K562 (cell line): Measurements from ENCODE around the gene LBHD1. TPM values are rescaled to one million over a fixed set of nuclear protein-coding genes. Genes with fewer than 3 reads are reported as not detected.
A peak's percentile ranks its signal among the peaks of the same experiment; 100 is the strongest.

Experiments
- ETV5 ChIP-seq: sonication (generic); formaldehyde crosslinking; IDR thresholded peaks from 2 replicates; pipeline ENCODE4 v1.4.0; 2020; ENCODE audit warnings: low read depth, mild to moderate bottlenecking, missing genetic modification reagents
- GTF2B ChIP-seq: IDR thresholded peaks from 2 replicates; pipeline ENCODE4 v1.6.1; 2011; ENCODE audit not compliant: insufficient read length; ENCODE audit errors: extremely low read depth
- MCM3 ChIP-seq: fragments of 450-650 bp; IDR thresholded peaks from 2 replicates; pipeline ENCODE4 v1.6.1; 2016
- MIER1 ChIP-seq: fragments of 450-650 bp; IDR thresholded peaks from 2 replicates; pipeline ENCODE4 v1.6.1; 2016; ENCODE audit warnings: antibody characterized with exemption, mild to moderate bottlenecking, low read depth
- NCOA6 ChIP-seq: fragments of 450-650 bp; IDR thresholded peaks from 2 replicates; pipeline ENCODE4 v1.6.1; 2017; ENCODE audit warnings: mild to moderate bottlenecking
- TCF7L2 ChIP-seq: fragments of 150-350 bp; IDR thresholded peaks from 2 replicates; pipeline ENCODE4 v1.6.1; 2016; ENCODE audit warnings: low read depth, mild to moderate bottlenecking, low read length, moderate library complexity
- TOE1 ChIP-seq, 2 experiments: fragments of 450-650 bp in 1 of 2; sonication (generic) in 1 of 2; formaldehyde crosslinking in 1 of 2; IDR thresholded peaks; 2 replicates each; pipeline versions ENCODE4 v1.7.1 to v1.8.0; 2016 to 2022; ENCODE audit warnings: borderline replicate concordance in 2 of 2, mild to moderate bottlenecking in 2 of 2, antibody characterized with exemption in 1 of 2, inconsistent platforms in 1 of 2, low read depth in 1 of 2, missing genetic modification reagents in 1 of 2, moderate library complexity in 1 of 2
- XRCC3 ChIP-seq: fragments of 450-650 bp; IDR thresholded peaks from 2 replicates; pipeline ENCODE4 v1.6.1; 2017; ENCODE audit warnings: mild to moderate bottlenecking, moderate library complexity
- ZBTB17 ChIP-seq: fragments of 450-650 bp; formaldehyde crosslinking; IDR thresholded peaks from 2 replicates; pipeline ENCODE4 v1.4.0; 2020; ENCODE audit warnings: mild to moderate bottlenecking
- ZBTB7A ChIP-seq: IDR thresholded peaks from 2 replicates; pipeline ENCODE4 v1.6.1; 2011; ENCODE audit warnings: low read depth, mild to moderate bottlenecking, low read length, moderate library complexity, borderline replicate concordance; ENCODE audit not compliant: control insufficient read depth
- ZHX1 ChIP-seq: fragments of 150-350 bp; conservative IDR thresholded peaks from 2 replicates; pipeline ENCODE4 v1.6.1; 2014; ENCODE audit warnings: low read length
- ZMIZ1 ChIP-seq, 2 experiments: fragments of 150-350 bp in 1 of 2; IDR thresholded peaks; 2 replicates each; pipeline ENCODE4 v1.6.1; 2012 to 2016; ENCODE audit warnings: low read depth in 2 of 2, low read length in 2 of 2, mild to moderate bottlenecking in 1 of 2, moderate library complexity in 1 of 2
- ZNF184 ChIP-seq: sonication (generic); formaldehyde crosslinking; IDR thresholded peaks from 2 replicates; pipeline ENCODE4 v1.5.0; 2020; ENCODE audit warnings: missing genetic modification reagents
- ZNF239 ChIP-seq: fragments of 250-450 bp; sonication (Bioruptor Pico); IDR thresholded peaks from 2 replicates; pipeline ENCODE4 v1.4.0; 2020; ENCODE audit warnings: mild to moderate bottlenecking
- ZNF512 ChIP-seq: IDR thresholded peaks from 2 replicates; pipeline ENCODE4 v1.6.1; 2016; ENCODE audit warnings: missing genetic modification characterization, missing compliant biosample characterization
- ZNF561 ChIP-seq: fragments of 450-650 bp; formaldehyde crosslinking; conservative IDR thresholded peaks from 2 replicates; pipeline ENCODE4 v1.4.0; 2020; ENCODE audit warnings: mild to moderate bottlenecking, moderate library complexity
- ZNF764 ChIP-seq: fragments of 250-450 bp; sonication (Bioruptor Pico); IDR thresholded peaks from 2 replicates; pipeline ENCODE4 v1.4.0; 2020; ENCODE audit warnings: low read depth, mild to moderate bottlenecking, moderate library complexity
- polyA plus RNA-seq, 8 experiments: library from polyadenylated mRNA; depleted of rRNA in 4 of 8; stranded (reverse) in 5 of 8; unstranded in 3 of 8; fragments of >200 nt; fragmentation: Nextera tagmentation in 2 of 8; fragmentation: Illumina TruSeq in 1 of 8; extraction: Ambion mirVana in 2 of 8; extraction: Trizol in 1 of 8; gene quantifications; 2 replicates each; pipeline versions ENCODE4 v1.2.1 to v1.2.3, GENCODE V29; 2011 to 2014; ENCODE audit warnings: inconsistent platforms in 1 of 8, missing spikeins in 1 of 8
- total RNA-seq, 7 experiments: library from RNA; depleted of rRNA in 6 of 7; stranded (reverse); fragments of >200 nt in 6 of 7; fragmentation: Illumina TruSeq in 2 of 7; extraction: Trizol in 2 of 7; gene quantifications; 2 replicates each; pipeline versions ENCODE4 v1.2.1 to v1.2.3, GENCODE V29; 2011 to 2021; ENCODE audit warnings: low replicate concordance in 1 of 7

LBHD1 gene
- total and polyA plus RNA-seq, 9 of the 15 experiments (the other 6 are each of a cell fraction or from before 2014, with no cell fraction given): 2.6 to 28.0 (median 12.5) TPM

- TF ChIP-seq NCOA6: no peak
- no peak for TF ChIP-seq ZNF184 (CRISPR knock-in tag)
- TF ChIP-seq ZHX1: peak; percentile 61
- TF ChIP-seq GTF2B: no peak
- no peak for TF ChIP-seq ETV5 (CRISPR knock-in tag)
- TF ChIP-seq MIER1: no peak
- TF ChIP-seq ZBTB17 (CRISPR knock-in tag): no peak
- no peak for TF ChIP-seq XRCC3
- TF ChIP-seq ZNF561 (CRISPR knock-in tag): no peak
- TF ChIP-seq ZNF764 (CRISPR knock-in tag): no peak
- TF ChIP-seq MCM3: no peak
- TF ChIP-seq ZNF512: no peak
- no peak for TF ChIP-seq ZMIZ1 (IDR thresholded peaks at IDR 0.05; ENCODE audit: low read depth in 2 of 2, low read length in 2 of 2)
- peak; percentile 77 for TF ChIP-seq TCF7L2
- TF ChIP-seq TOE1 (IDR thresholded peaks at IDR 0.05; ENCODE audit: borderline replicate concordance): no peak
- no peak for TF ChIP-seq TOE1 (CRISPR knock-in tag; IDR thresholded peaks at IDR 0.05; ENCODE audit: borderline replicate concordance, low read depth)
- TF ChIP-seq ZBTB7A: no peak
- no peak for TF ChIP-seq ZNF239
Measured at GRCh38 chr11:62709247-62710000, 37.4 kb upstream of the LBHD1 start (continued).
